H1 (cell line): ENCODE results near the gene MRPS27. TPM values are rescaled to one million over a fixed set of nuclear protein-coding genes. Genes with fewer than 3 reads are reported as not detected.

Experiments used
- CTCF ChIA-PET: fragments of 300-600 bp; sonication (Branson Sonifier 250); formaldehyde crosslinking; loops from one replicate; lab custom pipeline; 2021; ENCODE audit not compliant: partially characterized antibody; lab: Charles Lee
- POLR2A ChIA-PET: fragments of 300-600 bp; sonication (Branson Sonifier 250); formaldehyde crosslinking; loops from one replicate; lab custom pipeline; 2021; ENCODE audit warnings: inconsistent platforms; ENCODE audit not compliant: partially characterized antibody; lab: Charles Lee
- DNase-seq, 2 experiments: peaks; one replicate each; pipeline versions ENCODE4 v3.0.0 to v3.0.0-alpha.2; 2010 to 2022; ENCODE audit warnings: low spot score in 2 of 2, low read depth in 1 of 2, mixed read lengths in 1 of 2
- FAIRE-seq: peaks from 2 replicates; lab custom pipeline; 2011; peaks lifted over from hg19 to GRCh38; lab: Jason Lieb, UNC
- H2AFZ ChIP-seq: 2 replicates; pipeline ENCODE4 v1.8.1; 2012; ENCODE audit warnings: low read length, inconsistent platforms
- H2AK5ac ChIP-seq: 2 replicates; pipeline ENCODE4 v1.6.1; 2013; ENCODE audit warnings: low read depth, low read length
- H2BK120ac ChIP-seq: replicated peaks from 2 replicates; pipeline ENCODE3; 2013; ENCODE audit warnings: low read depth, low read length, inconsistent platforms
- H2BK12ac ChIP-seq: 2 replicates; pipeline ENCODE4 v1.6.1; 2013; ENCODE audit warnings: low read depth, low read length
- H2BK15ac ChIP-seq: 2 replicates; pipeline ENCODE4 v1.6.1; 2013; ENCODE audit warnings: low read length
- H2BK20ac ChIP-seq: 2 replicates; pipeline ENCODE4 v1.6.1; 2013; ENCODE audit warnings: low read length
- H2BK5ac ChIP-seq: 2 replicates; pipeline ENCODE4 v1.6.1; 2013; ENCODE audit warnings: low read depth, low read length
- H3K14ac ChIP-seq: 2 replicates; pipeline ENCODE4 v1.6.1; 2013; ENCODE audit warnings: inconsistent platforms; ENCODE audit not compliant: insufficient read length
- H3K18ac ChIP-seq: 2 replicates; pipeline ENCODE4 v1.6.1; 2013; ENCODE audit warnings: low read length; ENCODE audit errors: extremely low read depth
- H3K23ac ChIP-seq: 2 replicates; pipeline ENCODE4 v1.6.1; 2013; ENCODE audit warnings: inconsistent platforms; ENCODE audit not compliant: insufficient read length
- H3K23me2 ChIP-seq: 2 replicates; pipeline ENCODE4 v1.6.1; 2013; ENCODE audit warnings: low read depth, low read length
- H3K27ac ChIP-seq: 2 replicates; pipeline ENCODE4 v1.6.1; 2011; ENCODE audit warnings: low read depth, low read length, inconsistent platforms
- H3K27me3 ChIP-seq, 4 experiments: replicated peaks in 1 of 4; 1 replicate in 1 of 4; 2 replicates in 3 of 4; pipeline versions ENCODE4 v1.6.1 to v1.8.1; 2011 to 2013; ENCODE audit warnings: low read length in 3 of 4, mild to moderate bottlenecking in 3 of 4, inconsistent platforms in 2 of 4, mixed read lengths in 2 of 4, moderate library complexity in 1 of 4; ENCODE audit not compliant: control insufficient read depth in 3 of 4, insufficient read depth in 3 of 4; ENCODE audit errors: extremely low read depth in 1 of 4
- H3K36me3 ChIP-seq, 4 experiments: 2 replicates each; pipeline versions ENCODE4 v1.6.1 to v1.8.1; 2011 to 2013; ENCODE audit warnings: mild to moderate bottlenecking in 4 of 4, low read length in 3 of 4, moderate library complexity in 2 of 4, control low read depth in 1 of 4, inconsistent platforms in 1 of 4; ENCODE audit not compliant: insufficient read depth in 4 of 4, control insufficient read depth in 2 of 4
- H3K4ac ChIP-seq: replicated peaks from 2 replicates; pipeline ENCODE3; 2013; ENCODE audit warnings: low read length, low read depth, mixed read lengths, inconsistent platforms; ENCODE audit not compliant: insufficient read length
- H3K4me1 ChIP-seq, 4 experiments: replicated peaks in 1 of 4; 1 replicate in 1 of 4; 2 replicates in 3 of 4; pipeline versions ENCODE4 v1.6.1 to v1.8.1; 2011 to 2013; ENCODE audit warnings: low read length in 3 of 4, inconsistent platforms in 2 of 4, mixed read lengths in 1 of 4; ENCODE audit not compliant: insufficient read depth in 4 of 4, control insufficient read depth in 3 of 4
- H3K4me2 ChIP-seq, 2 experiments: 2 replicates each; pipeline versions ENCODE4 v1.6.1 to v1.8.1; 2011 to 2013; ENCODE audit warnings: low read depth in 2 of 2, low read length in 2 of 2, control low read depth in 1 of 2, inconsistent platforms in 1 of 2, mild to moderate bottlenecking in 1 of 2; ENCODE audit not compliant: insufficient read depth in 1 of 2
- H3K4me3 ChIP-seq, 4 experiments: fragments of 200-600, 300-600 bp in 1 of 4; sonication (generic), shearing (Covaris generic), sonication (Bioruptor Twin) in 1 of 4; 2 replicates each; pipeline versions ENCODE4 v1.5.1 to v1.8.1; 2011 to 2016; ENCODE audit warnings: low read length in 4 of 4, low read depth in 3 of 4, control low read depth in 2 of 4, inconsistent platforms in 2 of 4, mild to moderate bottlenecking in 2 of 4, mixed read lengths in 1 of 4, moderate library complexity in 1 of 4; ENCODE audit not compliant: insufficient read depth in 2 of 4; ENCODE audit errors: extremely low read depth in 1 of 4
- H3K56ac ChIP-seq: replicated peaks from 2 replicates; pipeline ENCODE3; 2013; ENCODE audit warnings: low read depth, mild to moderate bottlenecking, mixed read lengths, low read length, inconsistent platforms; ENCODE audit not compliant: insufficient read length
- H3K79me1 ChIP-seq: 2 replicates; pipeline ENCODE4 v1.6.1; 2013; ENCODE audit warnings: low read depth, low read length, control low read depth
- H3K79me2 ChIP-seq, 2 experiments: 2 replicates each; pipeline versions ENCODE4 v1.6.1 to v1.8.1; 2012 to 2013; ENCODE audit warnings: low read length in 2 of 2, mild to moderate bottlenecking in 2 of 2, inconsistent platforms in 1 of 2; ENCODE audit not compliant: insufficient read depth in 2 of 2, control insufficient read depth in 1 of 2
- H3K9ac ChIP-seq, 4 experiments: replicated peaks in 1 of 4; 1 replicate in 1 of 4; 2 replicates in 3 of 4; pipeline versions ENCODE4 v1.6.1 to v1.8.1; 2011 to 2013; ENCODE audit warnings: low read depth in 3 of 4, low read length in 3 of 4, control low read depth in 2 of 4, mild to moderate bottlenecking in 2 of 4, moderate library complexity in 2 of 4, inconsistent platforms in 1 of 4; ENCODE audit errors: extremely low read depth in 1 of 4
- H3K9me3 ChIP-seq, 2 experiments: 2 replicates each; pipeline versions ENCODE4 v1.6.1 to v1.8.1; 2012 to 2013; ENCODE audit warnings: mild to moderate bottlenecking in 2 of 2, moderate library complexity in 2 of 2, control low read depth in 1 of 2, inconsistent platforms in 1 of 2, low read depth in 1 of 2, low read length in 1 of 2, mixed read lengths in 1 of 2; ENCODE audit not compliant: insufficient read depth in 2 of 2
- H4K20me1 ChIP-seq, 2 experiments: replicated peaks in 1 of 2; 2 replicates each; pipeline versions ENCODE3 to v1.8.1; 2011 to 2013; ENCODE audit warnings: inconsistent platforms in 2 of 2, low read length in 2 of 2, mild to moderate bottlenecking in 1 of 2; ENCODE audit not compliant: insufficient read depth in 2 of 2, control insufficient read depth in 1 of 2
- H4K5ac ChIP-seq: 2 replicates; pipeline ENCODE4 v1.6.1; 2013; ENCODE audit warnings: low read length, low read depth, mixed read lengths, inconsistent platforms; ENCODE audit not compliant: insufficient read length
- H4K8ac ChIP-seq: 2 replicates; pipeline ENCODE4 v1.8.0; 2013; ENCODE audit warnings: mild to moderate bottlenecking, moderate library complexity, low read length, inconsistent platforms; ENCODE audit not compliant: insufficient read depth; ENCODE audit errors: extremely low read depth
- H4K91ac ChIP-seq: replicated peaks from 2 replicates; pipeline ENCODE3; 2013; ENCODE audit warnings: low read length, mixed read lengths, inconsistent platforms; ENCODE audit not compliant: insufficient read length
- ASH2L ChIP-seq: fragments of 200-600, 300-600 bp; sonication (generic); IDR thresholded peaks from one replicate; pipeline ENCODE4 v1.7.1; 2017; ENCODE audit warnings: low read length
- BCL11A ChIP-seq, 2 experiments: IDR thresholded peaks; one replicate each; pipeline ENCODE4 v1.6.1; 2011; ENCODE audit warnings: low read depth in 2 of 2, low read length in 2 of 2, mild to moderate bottlenecking in 2 of 2
- CBX5 ChIP-seq: fragments of 300-800, 300-1000 bp; sonication (generic); IDR thresholded peaks from 2 replicates; pipeline ENCODE4 v1.7.1; 2016; ENCODE audit warnings: antibody characterized with exemption, low read length, low read depth
- EGR1 ChIP-seq: IDR thresholded peaks from 2 replicates; pipeline ENCODE4 v1.6.1; 2011; ENCODE audit warnings: low read depth, low read length, borderline replicate concordance
- GABPA ChIP-seq: IDR thresholded peaks from 2 replicates; pipeline ENCODE4 v1.6.1; 2011; ENCODE audit warnings: mild to moderate bottlenecking, low read length, moderate library complexity, borderline replicate concordance; ENCODE audit not compliant: insufficient read depth
- GTF2F1 ChIP-seq: IDR thresholded peaks from 2 replicates; pipeline ENCODE4 v1.6.1; 2012; ENCODE audit warnings: low read depth, low read length, improper control_type of control experiment, borderline replicate concordance
- NRF1 ChIP-seq: IDR thresholded peaks from 2 replicates; pipeline ENCODE4 v1.6.1; 2011; ENCODE audit warnings: mild to moderate bottlenecking, low read depth, low read length, improper control_type of control experiment
- POLR2A ChIP-seq, 2 experiments: IDR thresholded peaks; 1 replicate in 1 of 2; 2 replicates in 1 of 2; pipeline ENCODE4 v1.6.1; 2011; ENCODE audit warnings: low read depth in 2 of 2, low read length in 2 of 2, mild to moderate bottlenecking in 2 of 2; ENCODE audit errors: control extremely low read depth in 1 of 2
- RNF2 ChIP-seq: fragments of 200-900, 300-1000 bp; sonication (generic); IDR thresholded peaks from 2 replicates; pipeline ENCODE4 v1.7.1; 2016; ENCODE audit warnings: borderline replicate concordance, low read depth, mild to moderate bottlenecking, antibody characterized with exemption, low read length; ENCODE audit not compliant: poor library complexity, severe bottlenecking; ENCODE audit errors: missing control alignments
- SIX5 ChIP-seq: IDR thresholded peaks from 2 replicates; pipeline ENCODE4 v1.6.1; 2011; ENCODE audit warnings: mild to moderate bottlenecking, low read depth, low read length
- TAF7 ChIP-seq: optimal IDR thresholded peaks from 2 replicates; pipeline ENCODE3; 2011; ENCODE audit warnings: low read depth, mild to moderate bottlenecking, inconsistent platforms, low read length, moderate library complexity, borderline replicate concordance
- WGBS, 2 experiments: shearing (Covaris generic) in 1 of 2; methylation state at CpG; one replicate each; pipeline versions ENCODE4 v1.1.6 to v1.1.7; 2013 to 2015; ENCODE audit warnings: low lambda C conversion rate in 2 of 2, mixed read lengths in 2 of 2, inconsistent platforms in 1 of 2, low coverage in 1 of 2, missing lambda C conversion rate in 1 of 2; ENCODE audit not compliant: insufficient replicate concordance in 2 of 2, insufficient coverage in 1 of 2, insufficient read length in 1 of 2; ENCODE audit errors: extremely low coverage in 1 of 2, missing lambda C conversion rate in 1 of 2; 5-methylcytosine and 5-hydroxymethylcytosine counted together
- polyA plus RNA-seq, 7 experiments: library from polyadenylated mRNA; depleted of rRNA in 3 of 7; stranded (reverse) in 5 of 7; unstranded in 2 of 7; fragments of >200 nt in 5 of 7; fragments of 200-250 nt in 2 of 7; gene quantifications; 1 replicate in 5 of 7; 2 replicates in 1 of 7; 4 replicates in 1 of 7; pipeline versions ENCODE4 v1.2.1 to v1.2.3, GENCODE V29; 2011 to 2013; ENCODE audit warnings: missing spikeins in 2 of 7, mixed read lengths in 2 of 7
- total RNA-seq: library from RNA; stranded (reverse); fragmentation: NEBNext Ultra II Directional; extraction: Animal tissue kit (Norgen Biotek cat#: 25700); gene quantifications from 2 replicates; pipeline ENCODE4 v1.2.1, GENCODE V29; 2021

Gene MRPS27
- total and polyA plus RNA-seq, 2 of the 8 experiments (the other 6 are each of a cell fraction or from before 2014, with no cell fraction given), result 93.2 to 102 TPM

GRCh38 chr5:72222521-72222920 is 97.5 kb downstream of the MRPS27 start:
- no peak for FAIRE-seq
- no peak overlapping the region for H3K27ac ChIP-seq
- H3K9me3 ChIP-seq, result no peaks in the 10 kb centered on the region
- H3K79me2 ChIP-seq, result no peaks in the 10 kb centered on the region
- no peaks in the 10 kb centered on the region for H4K20me1 ChIP-seq
- H2BK5ac ChIP-seq, result no peak overlapping the region
- H3K4me1 ChIP-seq, result no peaks in the 10 kb centered on the region
- POLR2A ChIA-PET, result interaction anchor here (0.7 to 1.3 kb wide), 3 partner anchors 9 to 16 kb away, joined by 3 to 4 read pairs (median 3); no protein-coding TSS in a partner anchor
- no peak overlapping the region for H3K23ac ChIP-seq
- H3K56ac ChIP-seq, result no peak overlapping the region
- H3K18ac ChIP-seq, result no peak overlapping the region
- H2AFZ ChIP-seq, result no peak overlapping the region
- peaks cover 26 to 74% (median 62%) of the 10 kb centered on the region in 4 experiments; a peak in 7 of 8 replicates for H3K36me3 ChIP-seq
- no peaks in the 10 kb centered on the region for H3K23me2 ChIP-seq
- CTCF ChIA-PET, result interaction anchor here (1.0 to 2.5 kb wide), 3 partner anchors 23 to 58 kb away, joined by 4 to 8 read pairs (median 7); no protein-coding TSS in a partner anchor
- H3K27me3 ChIP-seq, result no peaks in the 10 kb centered on the region
- H2AK5ac ChIP-seq, result no peak overlapping the region
- WGBS, 2 experiments, result 93% methylated on average over 1 of the region's 1 CpG; no CpG with 5 or more reads in 1 of the 2 experiments
- H2BK15ac ChIP-seq, result no peak overlapping the region
- H3K4me2 ChIP-seq, result no peak overlapping the region
- no peak overlapping the region for H4K5ac ChIP-seq
- no peak overlapping the region for H4K91ac ChIP-seq
- H4K8ac ChIP-seq, result no peak overlapping the region
- H3K4me3 ChIP-seq, result no peak overlapping the region
- no peak overlapping the region for H2BK120ac ChIP-seq
- H3K9ac ChIP-seq, result no peak overlapping the region
- DNase-seq, result no peak
- H3K4ac ChIP-seq, result no peak overlapping the region
- H2BK20ac ChIP-seq, result no peak overlapping the region
- H3K79me1 ChIP-seq, result no peaks in the 10 kb centered on the region; the same call in 1 of the 2 replicates
- H2BK12ac ChIP-seq, result no peak overlapping the region
- TF ChIP-seq CBX5, result no peak
- no peak for TF ChIP-seq SIX5
- TF ChIP-seq GABPA, result no peak
- no peak for TF ChIP-seq RNF2
- TF ChIP-seq GTF2F1, result no peak
- TF ChIP-seq EGR1, result no peak
- no peak for TF ChIP-seq NRF1
- no peak for TF ChIP-seq TAF7
- TF ChIP-seq BCL11A (IDR thresholded peaks at IDR 0.05; ENCODE audit: low read depth in 2 of 2, low read length in 2 of 2), result no peak
- TF ChIP-seq POLR2A (IDR thresholded peaks at IDR 0.05; ENCODE audit: control extremely low read depth in 1 of 2, low read depth in 2 of 2, low read length in 2 of 2), result no peak
- no peak for TF ChIP-seq ASH2L
- H3K14ac ChIP-seq, result no peak overlapping the region
